Activated CD4-positive, alpha-beta T cell treated with anti-CD3 and anti-CD28 coated beads, Interleukin-2, amount 50 U/mL, for 16 hours (primary cell): ENCODE data around the gene TPX2.

Experiments used
- DNase-seq: peaks from one replicate; pipeline ENCODE4 v3.0.0-alpha.2; 2020

Gene TPX2

GRCh38 chr20:31836853-31837608, 97.9 kb downstream of the TPX2 start:
- no peak for DNase-seq

GRCh38 chr20:31837896-31838397, 98.9 kb downstream of the TPX2 start:
- no peak for DNase-seq

GRCh38 chr20:31838646-31839292, 99.7 kb downstream of the TPX2 start:
- DNase-seq, result no peak

GRCh38 chr20:31839782-31840487, 100.8 kb downstream of the TPX2 start:
- DNase-seq, result no peak

GRCh38 chr20:31840906-31841816, 102.1 kb downstream of the TPX2 start:
- no peak for DNase-seq

- DNase-seq, result no peak
Measured at GRCh38 chr20:31841928-31842327, 102.8 kb downstream of the TPX2 start.

- no peak for DNase-seq
Measured at GRCh38 chr20:31842471-31843157, 103.5 kb downstream of the TPX2 start.

- no peak for DNase-seq
Measured at GRCh38 chr20:31843288-31843687, 104.2 kb downstream of the TPX2 start.

- no peak for DNase-seq
Measured at GRCh38 chr20:31843881-31844280, 104.8 kb downstream of the TPX2 start.

GRCh38 chr20:31844737-31845299, 105.7 kb downstream of the TPX2 start:
- no peak for DNase-seq

- DNase-seq, result no peak
Measured at GRCh38 chr20:31845300-31845863, 106.3 kb downstream of the TPX2 start, which contains the start of gene FOXS1. TSS of gene FOXS1 (minus strand) at chr20:31845604. CDS start at chr20:31845542, 62 bp downstream.

GRCh38 chr20:31846793-31847138, 107.7 kb downstream of the TPX2 start:
- DNase-seq, result no peak

GRCh38 chr20:31848088-31848999, 109.3 kb downstream of the TPX2 start:
- no peak for DNase-seq

- no peak for DNase-seq
Measured at GRCh38 chr20:31849306-31849930, 110.3 kb downstream of the TPX2 start.
